ENCODE results near the gene CDK19.
"Not testable (repeated sequence)": the region's sequence is repeated elsewhere in the genome, so short reads cannot be mapped to it uniquely, and the experiment has no call there.

Gene CDK19

DNA sequence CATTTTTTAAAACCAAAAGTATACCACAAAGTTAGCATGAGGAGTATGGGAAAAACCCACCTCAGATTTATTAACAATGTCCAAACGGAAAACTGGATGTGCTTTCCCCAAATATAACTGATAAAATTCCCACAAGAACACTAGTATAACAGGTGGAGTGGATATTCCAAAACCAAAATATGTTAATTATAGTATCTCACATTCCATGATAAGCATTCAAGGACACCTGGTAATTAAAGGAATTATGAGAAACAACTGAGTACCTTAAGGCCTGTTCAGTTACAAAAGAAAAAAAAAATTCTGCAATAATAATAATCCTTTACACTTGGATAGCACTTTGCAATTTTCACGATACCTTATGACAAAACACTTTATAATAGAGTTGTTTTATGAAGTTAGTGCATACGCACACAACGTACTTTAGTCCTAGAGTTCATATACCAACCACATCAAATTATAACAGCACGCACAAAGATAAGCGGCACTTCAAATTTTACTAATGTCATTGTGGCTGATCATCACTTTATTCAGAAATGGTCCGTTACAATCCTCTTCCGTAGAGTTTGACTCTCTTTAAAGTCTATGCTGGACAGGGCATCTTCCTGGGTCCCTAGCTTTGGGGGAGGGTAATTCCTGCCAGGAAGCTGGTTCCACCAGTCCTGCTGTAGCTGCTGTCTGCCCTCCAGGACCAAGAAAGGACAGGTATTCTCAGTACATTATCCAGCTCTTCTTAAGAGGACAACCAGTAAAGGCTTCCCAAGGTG, 1.7 kb downstream of the CDK19 start:
- DNase-seq: peak; percentile 2

DNA sequence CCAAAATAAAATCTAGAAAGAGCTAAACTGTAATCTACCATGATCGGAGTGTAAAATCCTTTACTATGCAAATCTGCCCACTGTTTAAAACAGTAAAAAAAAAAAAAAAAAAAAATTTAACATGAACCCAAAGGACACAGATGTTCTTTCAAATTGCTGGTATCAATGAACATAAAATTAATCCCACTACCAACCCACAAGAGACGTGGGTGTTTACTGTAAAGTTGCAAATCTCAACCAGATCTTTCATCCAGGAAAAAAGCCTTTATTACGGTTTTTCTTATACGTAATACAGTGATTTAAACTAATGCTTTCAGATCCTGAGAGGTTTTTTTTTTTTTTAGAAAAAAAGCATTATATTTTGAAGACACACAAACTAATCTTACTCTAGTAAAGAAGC, 2.5 kb downstream of the CDK19 start:
- no peak for DNase-seq

DNA sequence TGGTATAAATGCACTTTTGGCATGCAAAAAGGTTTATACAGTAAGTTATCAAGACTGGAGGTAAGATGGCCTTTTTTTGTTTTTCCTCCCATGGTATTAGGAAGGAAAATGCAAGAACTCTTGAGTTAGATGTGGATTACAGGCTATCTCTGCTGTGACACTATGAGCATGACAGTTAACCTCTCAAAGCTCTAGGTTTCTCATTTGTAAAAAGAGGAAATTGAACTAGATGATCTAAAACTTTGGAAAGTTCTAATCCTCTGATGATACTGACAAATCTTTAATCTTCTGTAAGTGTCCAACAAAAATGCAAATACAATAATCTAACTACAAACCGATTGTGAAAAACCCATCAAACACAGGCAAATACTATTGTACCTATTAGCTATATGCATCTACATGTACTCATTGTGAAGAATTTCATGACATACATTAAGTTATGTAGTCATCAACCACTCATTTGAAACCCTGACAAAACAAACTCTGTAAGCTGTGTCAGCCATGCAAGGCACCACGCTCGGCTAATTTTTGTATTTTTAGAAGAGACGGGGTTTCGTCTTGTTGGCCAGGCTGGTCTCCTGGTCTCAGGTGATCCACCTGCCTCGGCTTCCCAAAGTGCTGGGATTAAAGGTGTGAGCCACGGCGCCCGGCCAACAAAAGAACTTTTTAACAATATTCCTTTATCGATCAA, 4.2 kb downstream of the CDK19 start:
- no peak for DNase-seq

GRCh38 chr6:110809792-110810191, 5.5 kb downstream of the CDK19 start:
- DNase-seq: no peak

GRCh38 chr6:110802175-110802574, 13.1 kb downstream of the CDK19 start:
- not testable (repeated sequence) for DNase-seq

DNA sequence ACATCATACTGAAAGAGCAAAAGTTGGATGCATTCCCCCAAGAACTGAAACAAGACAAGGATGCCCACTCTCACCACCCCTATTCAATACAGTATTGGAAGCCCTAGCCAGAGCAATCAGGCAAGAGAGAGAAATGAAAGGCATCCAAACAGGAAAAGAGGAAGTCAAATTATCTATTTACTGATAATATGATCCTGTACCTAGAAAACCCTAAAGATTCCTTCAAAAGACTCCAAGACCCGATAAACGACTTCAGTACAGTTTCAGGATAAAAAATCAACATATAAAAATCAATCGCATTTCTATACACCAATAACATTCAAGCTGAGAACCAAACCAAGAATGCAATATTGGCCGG, 14.5 kb downstream of the CDK19 start:
- no peak for DNase-seq

DNA sequence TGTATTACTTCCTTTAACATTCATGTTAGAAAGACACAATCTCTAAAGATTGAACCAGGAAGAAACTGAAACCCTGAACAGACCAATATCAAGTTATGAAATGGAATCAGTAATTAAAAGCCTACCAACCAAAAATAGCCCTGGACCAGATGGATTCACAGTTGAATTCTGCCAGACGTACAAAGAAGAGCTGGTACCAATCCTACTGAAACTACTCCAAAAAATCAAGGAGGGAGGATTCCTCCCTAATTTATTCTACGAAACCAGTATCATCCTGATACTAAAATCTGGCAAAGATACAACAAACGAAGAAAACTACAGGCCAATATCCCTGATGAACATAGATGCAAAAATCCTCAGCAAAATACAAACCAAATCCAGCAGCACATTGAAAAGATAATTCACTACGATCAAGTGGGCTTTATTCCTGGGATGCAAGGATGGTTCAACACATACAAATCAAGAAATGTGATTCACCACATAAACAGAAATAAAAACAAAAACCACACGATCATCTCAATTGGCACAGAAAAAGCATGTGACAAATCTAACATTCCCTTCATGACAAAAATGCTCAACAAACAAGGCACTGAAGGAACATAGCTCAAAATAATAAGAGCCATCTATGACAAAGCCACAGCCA, 15.0 kb downstream of the CDK19 start:
- no peak for DNase-seq

DNA sequence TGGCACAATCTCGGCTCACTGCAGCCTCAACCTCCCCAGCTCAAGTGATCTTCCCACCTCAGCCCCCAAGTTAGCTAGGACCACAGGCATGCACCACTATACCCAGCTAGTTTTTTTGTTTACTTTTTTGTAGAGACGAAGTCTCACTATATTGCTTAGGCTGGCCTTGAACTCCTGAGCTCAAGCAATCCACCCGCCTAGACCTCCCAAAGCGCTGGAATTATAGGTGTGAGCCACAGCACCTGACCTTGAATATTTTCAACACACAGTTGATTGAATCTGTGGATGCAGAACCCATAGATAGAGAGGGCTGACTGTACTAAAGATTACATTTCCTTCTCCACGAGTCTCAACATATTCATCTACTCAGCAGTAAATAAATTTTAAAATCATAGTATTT, 15.6 kb downstream of the CDK19 start:
- no peak for DNase-seq

- no peak for DNase-seq
These were observed 16.1 kb downstream of the CDK19 start for GRCh38 chr6:110799189-110799588.

DNA sequence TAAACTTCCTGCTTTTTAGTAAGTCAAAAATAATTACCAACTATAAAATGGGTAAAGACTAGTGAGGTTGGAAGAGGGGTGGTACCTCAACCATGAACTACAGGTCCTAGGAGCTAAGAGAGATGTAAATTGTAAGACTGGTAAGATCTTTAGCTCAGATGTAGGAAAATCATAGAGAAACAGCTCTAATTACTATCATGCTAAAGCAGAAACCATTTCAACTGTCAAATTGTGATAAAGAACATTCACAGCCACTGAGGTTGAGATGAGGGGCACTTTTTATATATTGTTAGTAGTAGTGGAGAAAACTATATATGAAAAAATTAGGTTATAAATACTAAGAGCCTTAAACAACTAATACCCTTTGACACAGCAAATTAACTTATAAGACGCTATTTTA, 20.0 kb downstream of the CDK19 start:
- no peak for DNase-seq

DNA sequence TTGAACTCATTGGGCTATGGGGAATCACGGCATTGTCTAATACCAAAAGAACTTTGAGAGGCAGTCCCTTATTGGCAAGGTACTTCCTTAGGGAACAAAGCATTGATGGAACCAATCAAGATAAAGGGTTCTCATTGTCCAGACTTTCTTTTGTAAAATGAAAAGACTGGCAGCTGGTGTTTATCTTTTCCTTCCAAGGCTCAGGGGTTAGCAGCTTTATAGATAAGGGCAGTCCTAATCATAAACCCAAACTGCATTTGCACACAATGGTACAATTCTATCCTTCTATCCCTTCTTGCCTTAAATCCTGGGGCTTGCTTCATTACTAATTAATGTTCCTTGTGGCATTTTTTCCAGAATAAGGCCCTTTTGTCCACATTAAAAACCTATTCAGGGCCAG, 28.6 kb downstream of the CDK19 start:
- no peak for DNase-seq

- DNase-seq: no peak
These were observed 29.0 kb downstream of the CDK19 start for GRCh38 chr6:110786271-110786670.

DNA sequence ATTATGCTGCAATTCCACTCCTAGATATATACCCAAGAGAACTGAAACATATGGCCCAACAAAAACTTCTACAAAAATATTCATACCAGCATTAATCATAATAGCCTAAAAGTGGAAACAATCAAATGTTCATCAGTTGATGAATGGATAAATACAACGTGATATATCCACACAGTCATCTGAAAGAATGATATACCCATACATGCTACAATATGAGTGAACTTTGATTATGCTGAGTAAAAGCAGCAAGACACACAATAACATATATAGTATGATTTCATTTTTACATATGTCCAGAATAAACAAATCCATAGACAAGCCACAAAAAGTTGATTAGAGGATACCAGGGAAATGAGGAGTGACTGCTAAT, 30.7 kb downstream of the CDK19 start:
- DNase-seq: no peak

- DNase-seq: no peak
These were observed 33.6 kb downstream of the CDK19 start for GRCh38 chr6:110781522-110782214.

DNA sequence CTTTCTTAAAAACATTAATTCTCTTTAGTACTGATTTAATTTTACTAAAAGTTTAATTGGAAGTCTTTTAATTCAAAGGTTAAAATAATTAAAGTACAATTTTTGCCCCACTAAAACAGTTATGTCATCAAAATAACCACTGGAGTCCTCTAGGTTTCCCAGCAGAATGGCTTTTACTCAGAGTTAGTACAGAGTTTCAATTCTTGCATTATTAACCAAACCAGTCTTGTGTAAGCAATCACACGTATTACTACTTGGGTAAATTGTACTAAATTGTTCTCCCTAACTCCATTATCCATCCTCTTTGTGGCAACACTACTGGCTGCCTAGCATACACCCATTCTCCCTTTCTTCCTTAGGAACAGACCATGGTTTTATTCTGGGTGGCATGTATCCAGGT, 36.9 kb downstream of the CDK19 start:
- DNase-seq: no peak

- no peak for DNase-seq
These were observed 37.6 kb downstream of the CDK19 start for GRCh38 chr6:110777636-110778035.

DNA sequence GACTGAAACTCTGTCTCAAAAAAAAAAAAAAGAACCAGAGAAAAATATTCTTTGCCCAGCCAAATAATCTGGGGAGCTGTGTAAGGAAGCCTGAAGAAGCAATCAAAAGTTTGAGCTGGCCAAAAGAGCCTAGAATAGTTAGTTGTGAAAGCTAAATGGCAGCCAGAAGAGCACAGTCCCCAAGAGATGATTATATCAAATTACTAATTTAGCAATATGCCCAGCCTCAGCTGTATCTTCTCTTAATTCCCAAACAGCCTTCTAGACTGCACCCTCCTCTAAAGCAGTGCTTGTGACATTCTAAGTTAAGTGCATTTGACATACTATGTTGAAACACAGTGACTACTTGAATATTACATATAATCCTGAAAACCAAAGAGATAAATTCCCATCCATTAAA, 38.9 kb downstream of the CDK19 start:
- no peak for DNase-seq

- DNase-seq: no peak
These were observed 45.3 kb downstream of the CDK19 start for GRCh38 chr6:110769923-110770322.

- DNase-seq: no peak
These were observed 47.2 kb downstream of the CDK19 start for GRCh38 chr6:110768057-110768456.

DNA sequence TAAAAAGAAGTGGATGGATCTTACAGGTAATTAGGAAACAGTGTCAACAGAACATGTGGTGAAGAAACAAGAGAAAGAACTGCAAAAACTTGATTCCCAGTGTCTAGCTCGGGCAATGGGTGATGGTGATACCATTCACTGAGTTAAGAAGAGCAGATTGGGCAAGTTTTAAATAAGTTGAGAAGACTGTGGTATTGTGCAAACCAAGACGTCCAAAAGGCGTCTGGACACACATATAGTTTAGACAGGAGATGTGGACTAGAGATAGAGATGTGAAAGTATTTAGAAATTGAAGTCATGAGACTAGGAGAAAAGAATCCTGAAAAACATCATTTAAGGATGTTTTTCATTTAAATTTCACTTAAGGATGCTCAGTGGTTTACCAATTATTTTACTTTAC, 53.9 kb downstream of the CDK19 start:
- no peak for DNase-seq

GRCh38 chr6:110760589-110760988, 54.7 kb downstream of the CDK19 start:
- DNase-seq: no peak

- DNase-seq: not testable (repeated sequence)
These were observed 55.2 kb downstream of the CDK19 start for GRCh38 chr6:110760098-110760497.

DNA sequence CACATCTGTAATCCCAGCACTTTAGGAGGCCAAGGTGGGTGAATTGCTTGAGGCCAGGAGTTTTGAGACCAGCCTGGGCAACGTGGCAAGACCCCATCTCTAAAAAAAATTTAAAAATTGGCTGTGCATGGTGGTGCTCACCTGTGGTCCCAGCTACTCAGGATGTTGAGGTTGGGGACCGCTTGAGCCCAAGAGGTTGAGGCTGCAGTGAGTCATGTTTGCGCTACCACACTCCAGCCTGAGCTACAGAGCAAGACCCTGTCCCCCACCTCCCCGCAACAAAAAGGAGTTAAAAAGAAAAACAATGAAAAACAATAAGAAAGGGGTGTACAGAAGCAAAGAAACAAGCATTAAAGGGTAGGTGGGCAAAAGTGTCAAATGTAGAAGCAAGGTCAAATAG, 57.3 kb downstream of the CDK19 start:
- no peak for DNase-seq

DNA sequence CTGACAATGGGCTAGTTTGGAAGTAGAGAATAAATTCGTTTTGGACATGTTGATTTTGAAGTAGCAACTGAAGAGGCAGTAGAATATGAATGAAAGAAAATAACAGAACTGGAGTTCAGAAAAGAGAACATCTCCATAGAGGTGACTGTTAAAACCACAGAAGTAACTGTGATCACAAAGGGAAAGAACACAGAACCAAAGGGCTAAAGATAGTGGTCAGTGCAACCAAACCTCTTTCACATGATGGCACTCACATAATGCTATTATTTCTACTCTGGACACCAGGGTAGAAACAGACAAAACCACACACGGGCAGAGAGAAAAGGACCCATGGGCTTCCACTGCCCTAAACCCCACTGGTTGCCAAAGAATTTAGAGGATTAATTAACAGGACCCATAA, 58.5 kb downstream of the CDK19 start:
- no peak for DNase-seq

Measured in CD4-positive, alpha-beta T cell treated with Interleukin-21 for 1 hour (primary cell).